Eye (tissue), 1 donor: ENCODE measurements around the gene TOB1.

Source experiments
- DNase-seq: peaks from one replicate; pipeline ENCODE4 v3.0.0-alpha.2; 2015

TOB1 gene

GRCh38 chr17:50830994-50831393 lies 35.2 kb downstream of the TOB1 start:
- peak; percentile 96 for DNase-seq

GRCh38 chr17:50830352-50830751 lies 35.8 kb downstream of the TOB1 start:
- peak; percentile 65 for DNase-seq

GRCh38 chr17:50829332-50829731 lies 36.8 kb downstream of the TOB1 start:
- no peak for DNase-seq

GRCh38 chr17:50828508-50829170 lies 37.5 kb downstream of the TOB1 start:
- DNase-seq: no peak

- no peak for DNase-seq
These were observed 41.0 kb downstream of the TOB1 start for GRCh38 chr17:50825188-50825587.

GRCh38 chr17:50824429-50824828 lies 41.7 kb downstream of the TOB1 start:
- DNase-seq: no peak

- DNase-seq: no peak
These were observed 43.6 kb downstream of the TOB1 start for GRCh38 chr17:50822550-50822949.

- DNase-seq: no peak
These were observed 45.5 kb downstream of the TOB1 start for GRCh38 chr17:50820651-50821050.

- DNase-seq: no peak
These were observed 47.1 kb downstream of the TOB1 start for GRCh38 chr17:50818921-50819657.

- no peak for DNase-seq
These were observed 47.9 kb downstream of the TOB1 start for GRCh38 chr17:50818261-50818660.

GRCh38 chr17:50817838-50818237 lies 48.3 kb downstream of the TOB1 start:
- DNase-seq: no peak

GRCh38 chr17:50816771-50817751 lies 49.1 kb downstream of the TOB1 start:
- DNase-seq: peak; percentile 51

- DNase-seq: no peak
These were observed 49.9 kb downstream of the TOB1 start for GRCh38 chr17:50816271-50816670.

GRCh38 chr17:50815400-50815799 lies 50.8 kb downstream of the TOB1 start:
- no peak for DNase-seq

GRCh38 chr17:50813583-50813982 lies 52.6 kb downstream of the TOB1 start:
- no peak for DNase-seq
